SW480 (cell line): ENCODE results near the gene CAPN15.

Source experiments
- DNase-seq: peaks from one replicate; pipeline ENCODE4 v3.0.0-alpha.2; 2016; ENCODE audit warnings: low spot score

CAPN15 gene

DNA sequence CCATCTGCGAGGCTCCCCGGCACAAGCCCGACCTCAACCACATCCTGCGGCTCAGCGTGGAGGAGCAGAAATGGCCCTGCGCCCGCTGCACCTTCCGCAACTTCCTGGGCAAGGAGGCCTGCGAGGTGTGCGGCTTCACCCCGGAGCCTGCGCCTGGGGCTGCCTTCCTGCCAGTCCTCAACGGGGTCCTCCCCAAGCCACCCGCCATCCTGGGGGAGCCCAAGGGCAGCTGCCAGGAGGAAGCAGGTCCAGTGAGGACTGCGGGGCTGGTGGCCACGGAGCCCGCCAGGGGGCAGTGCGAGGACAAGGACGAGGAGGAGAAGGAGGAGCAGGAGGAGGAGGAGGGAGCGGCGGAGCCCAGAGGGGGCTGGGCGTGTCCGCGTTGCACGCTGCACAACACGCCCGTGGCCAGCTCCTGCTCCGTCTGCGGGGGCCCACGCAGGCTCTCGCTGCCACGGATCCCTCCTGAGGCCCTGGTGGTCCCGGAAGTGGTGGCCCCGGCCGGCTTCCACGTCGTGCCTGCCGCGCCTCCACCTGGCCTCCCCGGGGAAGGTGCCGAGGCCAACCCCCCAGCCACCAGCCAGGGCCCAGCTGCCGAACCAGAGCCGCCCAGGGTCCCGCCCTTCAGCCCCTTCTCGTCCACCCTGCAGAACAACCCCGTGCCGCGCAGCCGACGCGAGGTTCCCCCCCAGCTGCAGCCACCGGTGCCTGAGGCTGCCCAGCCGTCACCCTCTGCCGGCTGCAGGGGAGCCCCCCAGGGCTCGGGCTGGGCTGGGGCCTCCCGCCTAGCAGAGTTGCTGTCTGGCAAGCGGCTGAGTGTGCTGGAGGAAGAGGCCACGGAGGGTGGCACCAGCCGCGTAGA lies 19.6 kb downstream of the CAPN15 start:
- DNase-seq, result no peak

DNA sequence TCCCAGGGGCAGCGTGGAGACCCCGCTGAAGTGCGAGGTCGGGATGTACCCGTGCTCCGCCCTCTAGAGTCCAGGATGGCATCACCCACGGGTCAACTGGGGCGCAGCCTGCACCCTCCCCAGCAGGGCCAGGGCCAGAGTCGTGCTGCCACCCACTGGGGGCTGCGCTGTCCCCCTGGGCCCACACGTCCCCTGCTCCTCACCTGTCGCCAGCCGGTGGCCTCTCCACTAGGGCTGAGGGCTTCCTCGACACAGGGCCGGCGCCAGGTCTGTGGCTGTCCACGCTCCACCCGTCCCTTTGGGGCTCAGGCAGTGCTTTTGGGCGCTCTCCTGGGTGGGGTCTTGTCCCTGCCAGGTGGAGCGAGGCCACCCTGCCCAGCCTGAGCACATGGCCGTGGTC lies 21.1 kb downstream of the CAPN15 start:
- no peak for DNase-seq

DNA sequence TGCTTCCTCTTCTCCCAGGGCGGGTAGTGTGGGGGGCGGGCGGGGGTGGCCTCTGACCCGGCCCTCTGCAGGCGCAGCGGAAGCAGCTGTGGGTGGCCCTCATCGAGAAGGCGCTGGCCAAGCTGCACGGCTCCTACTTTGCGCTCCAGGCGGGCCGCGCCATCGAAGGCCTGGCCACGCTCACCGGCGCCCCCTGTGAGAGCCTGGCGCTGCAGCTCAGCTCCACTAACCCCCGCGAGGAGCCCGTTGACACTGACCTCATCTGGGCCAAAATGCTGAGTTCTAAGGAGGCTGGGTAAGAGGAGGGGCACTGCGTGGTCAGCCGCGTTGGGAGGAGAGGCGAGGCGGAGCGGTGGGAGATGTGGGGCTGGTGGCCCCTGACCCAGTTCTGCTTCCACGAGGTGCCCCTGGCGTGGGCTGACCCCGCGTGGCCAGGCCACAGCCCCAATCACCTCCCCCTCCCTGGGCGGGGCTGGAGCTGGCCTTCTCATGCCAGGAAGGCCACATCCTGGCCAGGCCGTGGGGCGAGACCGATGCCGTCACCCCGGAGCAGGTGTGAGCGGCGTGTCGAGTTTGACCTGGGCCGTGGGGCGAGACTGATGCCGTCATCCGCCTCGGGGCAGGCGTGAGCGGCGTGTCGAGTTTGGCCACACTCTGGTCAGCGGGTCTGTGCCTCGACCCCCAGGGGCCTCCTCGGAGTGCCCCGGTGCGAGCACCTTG lies 22.2 kb downstream of the CAPN15 start:
- DNase-seq, result no peak

DNA sequence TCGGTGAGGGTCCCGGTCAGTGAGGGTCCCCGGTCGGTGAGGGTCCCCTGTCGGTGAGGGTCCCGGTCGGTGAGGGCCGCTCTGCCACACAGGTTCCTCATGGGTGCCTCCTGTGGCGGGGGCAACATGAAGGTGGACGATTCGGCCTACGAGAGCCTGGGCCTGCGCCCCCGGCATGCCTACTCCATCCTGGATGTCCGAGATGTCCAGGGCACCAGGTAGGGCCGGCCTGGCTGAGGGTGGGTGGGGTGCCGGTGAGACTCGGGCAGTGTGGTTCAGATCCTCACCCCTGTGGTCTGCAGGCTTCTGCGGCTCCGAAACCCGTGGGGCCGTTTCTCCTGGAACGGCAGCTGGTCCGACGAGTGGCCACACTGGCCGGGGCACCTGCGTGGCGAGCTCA lies 23.7 kb downstream of the CAPN15 start:
- DNase-seq, result no peak

DNA sequence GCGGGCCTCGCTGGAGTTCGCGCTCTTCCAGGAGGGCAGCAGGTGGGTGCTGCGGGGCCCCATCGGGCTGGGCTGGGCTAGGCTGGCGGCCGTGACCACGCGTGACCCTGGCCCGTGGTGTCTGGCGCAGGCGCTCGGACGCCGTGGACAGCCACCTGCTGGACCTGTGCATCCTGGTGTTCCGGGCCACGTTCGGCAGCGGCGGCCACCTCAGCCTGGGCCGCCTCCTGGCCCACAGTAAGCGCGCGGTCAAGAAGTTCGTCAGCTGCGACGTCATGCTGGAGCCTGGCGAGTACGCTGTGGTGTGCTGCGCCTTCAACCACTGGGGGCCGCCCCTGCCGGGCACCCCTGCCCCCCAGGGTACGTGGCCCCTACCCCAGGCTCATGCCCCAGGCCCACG lies 24.7 kb downstream of the CAPN15 start:
- DNase-seq, result no peak

DNA sequence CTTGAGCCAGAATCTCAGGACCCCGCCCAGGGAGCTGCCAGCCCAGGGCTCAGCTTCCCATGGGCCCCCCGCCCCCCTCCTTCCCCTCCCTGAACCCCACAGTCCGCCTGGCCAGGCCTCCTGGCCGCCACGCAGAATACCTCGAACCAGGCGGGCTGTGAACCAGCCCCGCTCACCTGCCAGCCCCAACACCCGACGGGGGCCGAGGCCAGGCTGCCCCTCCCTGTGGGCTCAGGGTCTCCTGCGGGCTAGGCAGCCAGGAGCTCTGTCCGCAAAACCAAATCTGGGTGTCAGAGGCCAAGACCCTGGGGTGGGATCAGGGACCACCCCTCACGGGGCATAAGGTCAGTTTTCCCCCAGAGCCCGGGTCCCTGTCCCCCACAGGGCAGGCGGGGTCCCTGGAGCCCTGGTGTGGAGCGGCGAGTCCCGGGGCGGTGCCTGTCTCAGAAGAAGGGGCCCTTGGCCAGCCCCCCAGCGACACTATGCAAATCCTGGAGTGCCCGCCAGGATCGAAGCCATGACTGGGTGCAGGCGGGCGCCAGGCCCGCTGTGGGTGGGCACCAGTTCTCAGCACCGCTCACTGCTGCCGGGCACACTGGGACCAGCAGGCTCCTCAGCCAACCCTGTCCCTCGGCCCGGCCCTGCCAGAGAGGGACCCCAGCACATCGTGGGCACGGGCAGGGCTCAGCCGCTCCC lies 26.2 kb downstream of the CAPN15 start:
- no peak for DNase-seq

DNA sequence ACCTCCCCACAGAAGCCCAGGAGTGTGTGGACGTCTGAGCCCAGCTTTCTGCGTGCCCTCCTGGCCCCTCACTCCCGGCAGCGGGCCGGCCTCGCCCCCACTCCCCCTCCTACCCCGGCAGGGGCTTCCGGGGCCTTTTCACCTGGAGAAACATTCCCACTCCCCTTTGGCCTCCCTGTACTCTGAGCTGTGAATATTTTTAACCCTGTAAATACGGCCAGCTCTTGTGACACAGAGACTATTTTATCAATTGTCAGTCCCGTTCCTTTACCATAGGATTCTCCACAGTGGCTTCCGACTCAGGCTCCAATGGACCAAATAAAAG lies 26.7 kb downstream of the CAPN15 start:
- no peak for DNase-seq

DNA sequence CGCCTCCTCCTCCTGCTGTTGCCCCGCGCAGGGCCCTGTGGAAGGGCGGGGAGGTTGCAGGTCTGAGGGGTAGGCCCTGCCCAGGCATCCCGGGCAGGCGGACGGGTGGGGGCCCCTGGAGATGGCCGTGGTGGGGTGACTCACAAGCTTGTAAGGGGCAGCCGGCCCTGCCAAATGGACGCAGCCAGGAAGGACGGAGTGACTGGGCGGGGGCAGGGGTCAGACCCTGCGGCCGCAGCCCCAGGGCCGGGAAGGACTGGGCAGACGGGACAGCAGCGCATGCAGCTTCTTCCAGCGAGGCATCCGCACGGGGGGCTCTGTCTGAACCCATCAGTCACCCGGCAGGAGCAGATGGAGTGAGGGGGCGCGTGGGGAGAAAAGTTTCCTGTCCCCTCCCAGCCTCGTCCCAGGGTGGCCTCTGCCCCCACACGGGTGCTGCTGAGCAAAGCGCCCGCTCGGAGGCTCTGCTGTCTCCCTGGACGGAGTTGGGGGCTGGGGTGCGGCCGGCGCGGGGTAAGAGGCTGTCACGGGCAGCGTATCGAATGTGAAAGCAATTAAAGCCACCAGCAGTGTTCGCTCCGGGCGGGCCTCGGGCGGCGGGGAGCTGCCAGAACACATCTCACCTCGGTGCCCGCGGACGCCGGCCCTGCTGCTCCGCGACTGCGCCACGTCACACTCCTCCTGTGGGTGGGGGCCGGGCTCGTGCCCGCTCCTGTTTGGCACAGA lies 27.3 kb downstream of the CAPN15 start:
- peak; percentile 52 for DNase-seq

DNA sequence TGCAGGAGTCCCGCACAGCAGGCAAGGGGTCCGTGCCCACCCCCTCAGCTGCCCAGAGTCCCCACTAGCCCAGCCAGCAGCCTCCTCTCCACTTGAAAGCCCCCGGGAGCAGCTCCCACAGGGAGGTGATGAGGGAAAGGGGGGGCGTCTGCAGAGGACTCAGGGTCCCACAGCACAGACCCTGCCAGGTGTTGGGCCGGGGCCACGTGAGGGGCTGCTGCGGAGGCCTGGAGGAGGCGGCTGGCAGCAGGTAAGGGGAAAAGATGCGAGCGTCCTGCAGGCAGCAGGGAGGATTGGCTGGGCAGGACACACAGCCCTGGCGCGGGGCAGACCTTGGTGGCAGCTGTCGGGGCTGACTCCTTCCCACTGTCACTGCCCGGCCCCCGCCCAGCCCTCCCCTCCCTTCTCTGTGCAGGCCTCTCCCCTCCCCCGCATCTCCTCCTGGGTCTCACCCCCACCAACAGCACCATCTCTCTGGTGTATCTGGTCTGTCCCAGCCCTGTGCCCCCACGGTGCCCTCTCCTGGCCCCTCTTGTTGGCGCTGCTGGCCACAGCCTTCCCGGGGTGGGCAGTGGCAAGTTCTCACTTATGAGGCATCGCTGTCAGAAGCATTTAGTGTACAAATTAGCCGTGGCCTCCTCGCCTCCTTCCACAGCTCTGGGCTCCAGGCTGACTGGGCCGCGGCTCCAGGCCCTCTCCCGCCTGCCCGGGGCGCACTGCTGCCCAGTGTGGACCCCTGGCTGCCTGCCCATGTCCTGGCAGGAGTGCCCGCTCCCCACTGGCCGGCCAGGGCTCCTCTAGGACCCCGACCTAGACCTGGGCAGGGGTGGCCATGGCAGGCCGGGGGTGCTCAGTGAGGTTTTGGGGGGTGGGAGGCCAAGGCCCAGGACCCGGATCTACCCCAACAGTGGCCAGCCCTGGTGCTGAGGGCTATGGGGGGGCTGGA lies 28.3 kb downstream of the CAPN15 start:
- DNase-seq, result no peak

DNA sequence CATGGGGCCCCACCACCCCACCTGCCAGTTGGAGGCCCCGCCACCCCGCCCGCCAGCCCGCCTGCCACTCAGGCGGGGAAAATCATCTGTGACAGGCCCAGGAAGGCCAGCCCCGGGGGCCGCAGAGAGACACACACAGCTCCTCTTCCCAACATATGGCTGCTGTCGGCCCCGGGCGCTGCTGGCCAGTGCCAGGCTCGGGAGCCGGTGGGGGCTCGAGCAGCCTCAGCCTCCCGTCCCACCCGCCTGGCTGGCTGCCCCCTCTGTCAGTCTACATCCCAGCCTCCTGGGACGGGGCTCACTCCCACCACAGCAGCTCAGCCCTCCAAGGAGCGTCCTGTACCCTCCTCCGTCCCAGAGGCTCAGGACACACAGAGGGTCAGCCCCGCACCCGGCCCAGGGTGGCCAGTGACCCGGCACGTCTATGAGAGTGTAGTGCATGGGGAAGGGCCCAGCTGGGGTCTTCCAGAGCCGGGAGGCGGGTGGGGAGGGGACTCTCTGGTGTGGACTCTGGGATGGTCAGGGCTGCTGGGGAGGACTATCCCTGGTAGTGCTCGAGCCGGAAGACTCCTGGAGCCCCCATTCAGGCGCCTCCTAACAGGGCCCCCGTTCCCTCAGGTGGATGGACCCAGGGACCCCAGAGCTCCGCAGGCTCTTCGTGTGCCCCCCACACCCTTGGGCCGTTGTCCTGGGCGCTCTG lies 29.1 kb downstream of the CAPN15 start:
- no peak for DNase-seq

DNA sequence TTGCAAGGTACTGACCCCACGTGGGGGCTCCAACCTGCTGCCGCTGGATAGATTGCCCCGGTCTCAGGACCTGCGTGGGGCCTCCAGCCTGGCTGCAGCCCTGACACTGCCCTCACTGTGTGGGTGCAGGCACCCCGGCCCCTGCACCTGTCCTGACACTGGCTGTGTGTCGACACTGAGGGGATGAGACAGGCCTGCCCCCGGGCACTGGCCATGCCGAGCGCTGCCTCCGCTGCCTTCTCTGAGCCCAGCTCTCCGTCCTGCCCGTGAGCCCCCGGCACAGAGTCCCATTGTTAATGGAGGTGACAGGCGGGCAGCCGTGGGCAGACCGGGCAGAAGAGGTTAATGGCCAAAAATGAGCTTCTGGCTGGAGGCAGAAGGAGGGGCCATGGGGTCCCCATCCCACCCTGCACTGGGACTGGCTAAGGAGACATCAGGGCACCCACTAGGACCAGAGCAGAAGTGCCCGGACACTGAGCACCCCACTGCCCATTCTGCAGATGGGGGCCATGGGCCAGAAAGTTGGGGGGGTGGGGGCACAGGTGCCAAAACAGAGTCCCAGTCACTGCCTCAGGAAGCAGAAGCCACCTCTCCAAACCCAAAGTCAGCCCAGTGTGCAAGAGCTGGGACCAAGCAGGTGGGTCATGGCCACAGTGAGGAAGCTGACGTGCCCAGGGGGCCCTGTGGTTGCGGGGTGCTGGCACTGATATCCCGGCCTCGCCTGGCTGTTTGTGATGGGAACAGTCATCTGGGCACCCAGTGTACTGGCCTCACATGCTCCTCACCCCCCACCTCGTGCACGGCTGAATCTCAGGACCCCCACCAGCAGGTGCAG lies 30.2 kb downstream of the CAPN15 start:
- no peak for DNase-seq

DNA sequence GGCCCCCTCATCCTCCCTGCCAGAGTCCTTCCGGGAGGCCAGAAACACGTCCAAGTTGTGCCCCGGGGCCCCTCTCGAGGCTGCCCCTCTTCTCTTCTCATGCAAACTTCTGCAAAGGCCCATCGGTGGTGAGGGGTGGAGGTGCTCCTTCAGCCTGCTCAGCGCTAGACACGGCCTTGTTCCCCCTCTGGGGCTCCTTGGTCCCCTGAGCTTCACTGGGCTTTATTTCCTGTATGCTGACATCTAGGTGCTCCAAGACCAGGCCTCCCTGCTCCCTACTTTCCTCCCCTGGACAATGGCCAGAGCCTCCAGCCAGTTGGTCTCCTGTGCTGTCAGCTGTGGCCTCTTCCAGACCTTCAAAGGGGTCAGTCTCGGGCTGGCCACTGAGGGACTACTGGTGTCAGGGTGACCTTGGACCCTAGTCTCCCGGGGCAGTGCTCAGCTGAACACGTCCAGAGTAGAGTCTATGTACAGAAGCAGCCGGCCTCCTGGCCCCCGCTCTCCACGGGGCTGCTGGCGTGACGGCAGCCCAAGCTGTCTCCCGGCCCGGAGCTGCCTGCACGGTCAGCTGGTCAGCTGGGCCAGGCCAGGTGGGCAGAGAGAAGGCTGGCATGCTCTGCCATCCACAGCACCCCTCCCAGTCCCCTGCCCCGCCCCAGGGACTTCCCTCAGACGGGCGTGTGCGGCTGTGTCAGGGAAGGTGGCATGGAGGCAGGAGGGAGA lies 30.9 kb downstream of the CAPN15 start:
- DNase-seq, result no peak

DNA sequence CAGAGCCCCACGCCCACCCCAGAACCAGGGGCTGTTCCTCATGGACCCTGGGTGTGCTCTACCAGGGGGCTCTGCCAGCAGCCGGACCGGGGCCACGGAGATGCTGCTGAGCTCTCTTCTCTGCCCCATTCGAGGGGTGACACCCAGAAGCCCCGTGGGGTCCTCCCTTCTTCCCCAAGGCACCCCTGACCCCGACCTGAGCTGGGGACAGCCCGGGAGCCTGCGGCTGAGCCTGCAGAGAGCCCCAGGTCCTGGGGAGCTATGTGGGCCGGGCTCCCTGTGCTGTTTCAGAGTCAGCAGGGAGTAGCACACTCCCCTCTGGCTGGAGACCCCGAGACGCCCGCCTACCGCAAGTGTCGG lies 31.5 kb downstream of the CAPN15 start:
- DNase-seq, result no peak

DNA sequence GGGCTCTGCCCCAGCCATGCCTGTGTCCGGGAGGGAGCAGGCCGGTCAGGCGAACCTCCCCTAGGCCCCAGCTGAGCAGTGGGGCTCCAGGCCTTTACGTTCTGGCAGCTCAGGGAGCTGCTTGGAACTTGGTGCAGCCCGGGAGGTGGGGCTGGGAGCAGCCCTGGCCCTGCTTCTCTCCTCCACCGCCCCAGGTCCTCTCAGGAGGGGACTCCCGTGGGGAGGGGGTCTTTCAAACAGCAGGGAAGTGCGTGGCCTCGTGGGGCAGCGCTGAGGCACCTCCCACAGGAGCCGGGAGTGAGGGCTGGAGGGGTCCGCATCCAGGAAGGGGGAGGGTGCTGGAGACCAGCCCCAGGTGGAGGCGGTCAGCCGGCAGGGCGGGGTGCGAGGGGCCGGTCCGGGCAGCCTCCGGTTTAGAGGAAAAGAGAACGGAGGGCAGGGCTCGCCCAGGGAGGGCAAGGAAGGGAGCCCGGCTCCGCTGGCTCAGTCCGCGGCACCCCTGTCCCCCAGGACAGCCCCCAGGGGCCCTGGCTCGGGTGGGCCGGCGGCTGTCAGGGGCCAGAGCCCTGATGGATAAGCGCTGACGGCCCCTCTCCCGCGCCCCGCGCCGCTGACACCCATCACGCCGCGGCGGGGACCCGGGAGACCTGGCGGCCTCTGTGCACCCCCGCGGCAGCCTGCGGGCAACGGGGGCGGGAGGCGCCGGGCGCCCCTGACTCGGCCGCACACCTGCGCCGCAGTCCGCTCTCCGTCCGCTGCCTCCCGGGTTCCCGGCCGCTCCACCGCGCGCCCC lies 32.1 kb downstream of the CAPN15 start:
- no peak for DNase-seq

DNA sequence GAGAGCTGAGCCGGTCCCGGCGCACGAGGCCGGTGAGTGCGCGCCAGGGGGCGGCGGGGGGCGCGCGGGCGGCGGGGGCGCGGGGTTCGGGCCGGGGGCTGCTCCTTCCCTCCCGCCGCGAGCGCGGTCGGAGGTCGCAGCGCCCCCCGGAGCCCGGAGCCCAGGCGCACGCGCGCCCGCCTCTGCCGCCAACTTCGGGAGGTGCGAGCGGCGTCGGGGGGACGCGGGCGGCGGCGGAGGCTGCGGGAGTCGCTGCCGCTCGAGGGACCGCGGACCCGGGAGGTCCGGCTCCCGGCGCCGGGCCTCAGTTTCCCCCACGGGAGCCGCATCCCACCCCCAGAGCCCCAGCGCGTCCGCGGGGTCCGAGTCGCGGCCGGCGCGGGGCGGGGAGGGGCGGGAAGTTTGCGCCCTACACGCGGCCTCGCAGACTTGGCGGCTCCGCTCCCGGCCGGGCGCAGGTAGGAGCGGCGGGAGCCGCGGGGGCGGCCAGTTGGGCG lies 32.7 kb downstream of the CAPN15 start, which contains the start of gene PRR35:
TSS of gene PRR35 (plus strand) at position 191 of the 497 bp plus-strand sequence. CDS start 2,901 bp downstream, outside the sequence.
- no peak for DNase-seq

DNA sequence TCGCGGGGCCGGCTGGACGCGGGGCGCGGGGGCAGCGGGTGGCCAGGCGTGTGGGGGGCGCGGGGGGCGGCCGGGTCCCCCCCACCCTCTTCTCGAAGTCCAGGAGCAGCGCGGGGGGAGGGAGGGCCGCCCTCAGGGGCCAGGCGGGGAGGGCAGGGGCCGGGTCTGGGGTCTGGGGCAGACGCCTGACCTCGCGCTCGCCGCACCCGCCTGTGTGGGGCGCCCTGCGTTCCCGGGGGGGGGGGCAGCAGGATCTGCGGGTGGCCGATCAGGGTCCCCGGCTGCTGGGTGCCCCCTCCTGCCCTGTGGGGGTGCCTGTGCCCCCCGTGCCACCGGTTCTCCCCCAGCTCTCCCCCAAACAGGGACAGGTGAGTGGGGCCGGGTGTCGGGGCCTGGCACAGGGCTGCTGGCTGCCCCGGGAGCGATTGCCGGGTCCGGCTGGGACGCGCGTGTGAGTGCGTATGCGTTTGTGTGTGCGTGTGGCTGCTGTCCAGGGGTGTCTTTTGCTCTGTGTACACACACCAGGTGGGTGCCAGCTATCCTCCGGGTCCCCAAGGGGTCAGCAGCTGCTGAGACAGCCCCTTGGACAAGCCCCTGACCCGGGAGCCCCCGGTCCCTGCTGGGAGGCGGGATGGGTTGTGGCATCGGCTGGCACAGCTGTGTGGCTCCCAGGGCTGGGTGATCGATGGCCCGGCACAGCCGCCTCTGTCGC lies 33.3 kb downstream of the CAPN15 start:
- DNase-seq, result no peak

DNA sequence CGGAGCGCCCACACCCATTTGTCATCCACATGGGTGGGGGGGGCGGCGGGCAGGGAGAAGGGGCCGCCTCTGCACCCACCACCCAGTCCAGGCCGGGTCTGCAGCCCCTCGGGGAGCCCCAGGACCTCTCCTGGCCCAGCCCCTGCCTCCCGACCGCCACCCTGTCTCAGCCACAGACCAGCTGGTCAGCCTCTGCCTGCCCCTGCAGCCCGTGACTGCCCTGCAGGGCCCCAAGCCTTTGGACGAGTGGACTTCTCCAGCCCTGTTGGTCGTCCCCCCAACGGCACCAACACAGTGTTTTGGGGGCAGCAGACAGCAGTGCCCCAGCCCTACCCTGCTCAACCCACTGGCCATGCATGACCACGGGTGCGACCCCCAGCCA lies 33.9 kb downstream of the CAPN15 start:
- DNase-seq, result no peak
